RWPE2 (cell line): ENCODE data around the gene KIF1A.

Experiments used
- ATAC-seq: fragments of 200-7000 bp; cut with Tn5 transposase; 3 replicates; pipeline ENCODE4 v1.9.1; 2021; ENCODE audit warnings: low read depth
- DNase-seq: peaks from one replicate; pipeline ENCODE4 v3.0.0-alpha.2; 2020; ENCODE audit warnings: low spot score
- H3K27ac ChIP-seq: fragments of 450-650 bp; 2 replicates; pipeline ENCODE4 v1.5.1; 2017; ENCODE audit warnings: mild to moderate bottlenecking; ENCODE audit not compliant: poor library complexity, severe bottlenecking
- H3K27me3 ChIP-seq: fragments of 250-450 bp; sonication (Bioruptor Pico); 2 replicates; pipeline ENCODE4 v1.5.1; 2021; ENCODE audit warnings: mild to moderate bottlenecking, moderate library complexity; ENCODE audit not compliant: insufficient read depth, poor library complexity, severe bottlenecking
- H3K36me3 ChIP-seq: fragments of 250-450 bp; sonication (Bioruptor Pico); 2 replicates; pipeline ENCODE4 v1.5.1; 2020; ENCODE audit warnings: low read depth, mild to moderate bottlenecking, moderate library complexity
- H3K4me1 ChIP-seq: fragments of 250-450 bp; sonication (Bioruptor Pico); 2 replicates; pipeline ENCODE4 v1.5.1; 2021; ENCODE audit warnings: mild to moderate bottlenecking, moderate library complexity; ENCODE audit not compliant: insufficient read depth, poor library complexity, severe bottlenecking
- H3K4me3 ChIP-seq: fragments of 250-450 bp; sonication (Bioruptor Pico); 2 replicates; pipeline ENCODE4 v1.5.1; 2021; ENCODE audit warnings: mild to moderate bottlenecking, moderate library complexity; ENCODE audit not compliant: severe bottlenecking
- H3K9me3 ChIP-seq: fragments of 250-450 bp; sonication (Bioruptor Pico); 2 replicates; pipeline ENCODE4 v1.5.1; 2021; ENCODE audit warnings: mild to moderate bottlenecking, moderate library complexity; ENCODE audit not compliant: severe bottlenecking
- TF ChIP-seq, protein P1 (sequence below): fragments of 450-650 bp; IDR thresholded peaks from one replicate; pipeline ENCODE4 v1.5.1; 2017; ENCODE audit warnings: mild to moderate bottlenecking, moderate library complexity; ENCODE audit not compliant: poor library complexity, severe bottlenecking

KIF1A gene

GRCh38 chr2:240726876-240727275 lies 93.1 kb downstream of the KIF1A start:
- Histone ChIP-seq H3K27ac (no peak overlapping the region), H3K4me3 (no peak overlapping the region), H3K9me3 (no peaks in the 10 kb centered on the region), H3K27me3 (no peaks in the 10 kb centered on the region), H3K4me1 (no peaks in the 10 kb centered on the region), H3K36me3 (no peaks in the 10 kb centered on the region)
- TF ChIP-seq, protein P1, sequence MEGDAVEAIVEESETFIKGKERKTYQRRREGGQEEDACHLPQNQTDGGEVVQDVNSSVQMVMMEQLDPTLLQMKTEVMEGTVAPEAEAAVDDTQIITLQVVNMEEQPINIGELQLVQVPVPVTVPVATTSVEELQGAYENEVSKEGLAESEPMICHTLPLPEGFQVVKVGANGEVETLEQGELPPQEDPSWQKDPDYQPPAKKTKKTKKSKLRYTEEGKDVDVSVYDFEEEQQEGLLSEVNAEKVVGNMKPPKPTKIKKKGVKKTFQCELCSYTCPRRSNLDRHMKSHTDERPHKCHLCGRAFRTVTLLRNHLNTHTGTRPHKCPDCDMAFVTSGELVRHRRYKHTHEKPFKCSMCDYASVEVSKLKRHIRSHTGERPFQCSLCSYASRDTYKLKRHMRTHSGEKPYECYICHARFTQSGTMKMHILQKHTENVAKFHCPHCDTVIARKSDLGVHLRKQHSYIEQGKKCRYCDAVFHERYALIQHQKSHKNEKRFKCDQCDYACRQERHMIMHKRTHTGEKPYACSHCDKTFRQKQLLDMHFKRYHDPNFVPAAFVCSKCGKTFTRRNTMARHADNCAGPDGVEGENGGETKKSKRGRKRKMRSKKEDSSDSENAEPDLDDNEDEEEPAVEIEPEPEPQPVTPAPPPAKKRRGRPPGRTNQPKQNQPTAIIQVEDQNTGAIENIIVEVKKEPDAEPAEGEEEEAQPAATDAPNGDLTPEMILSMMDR: no peak
- ATAC-seq (no peak), DNase-seq (no peak)

GRCh38 chr2:240725671-240726070 lies 94.3 kb downstream of the KIF1A start:
- ATAC-seq (no peak), DNase-seq (no peak)
- no peaks in the 10 kb centered on the region for H3K4me1 ChIP-seq
- no peaks in the 10 kb centered on the region for H3K36me3 ChIP-seq
- TF ChIP-seq, protein P1: no peak
- no peaks in the 10 kb centered on the region for H3K27me3 ChIP-seq
- H3K9me3 ChIP-seq: no peaks in the 10 kb centered on the region
- no peak overlapping the region for H3K27ac ChIP-seq
- no peak overlapping the region for H3K4me3 ChIP-seq

GRCh38 chr2:240725266-240725665 lies 94.8 kb downstream of the KIF1A start:
- Histone ChIP-seq H3K36me3 (no peaks in the 10 kb centered on the region), H3K9me3 (no peaks in the 10 kb centered on the region), H3K4me3 (no peak overlapping the region), H3K27ac (no peak overlapping the region), H3K27me3 (no peaks in the 10 kb centered on the region), H3K4me1 (no peaks in the 10 kb centered on the region)
- ATAC-seq (no peak), DNase-seq (no peak)
- TF ChIP-seq, protein P1: no peak

DNA sequence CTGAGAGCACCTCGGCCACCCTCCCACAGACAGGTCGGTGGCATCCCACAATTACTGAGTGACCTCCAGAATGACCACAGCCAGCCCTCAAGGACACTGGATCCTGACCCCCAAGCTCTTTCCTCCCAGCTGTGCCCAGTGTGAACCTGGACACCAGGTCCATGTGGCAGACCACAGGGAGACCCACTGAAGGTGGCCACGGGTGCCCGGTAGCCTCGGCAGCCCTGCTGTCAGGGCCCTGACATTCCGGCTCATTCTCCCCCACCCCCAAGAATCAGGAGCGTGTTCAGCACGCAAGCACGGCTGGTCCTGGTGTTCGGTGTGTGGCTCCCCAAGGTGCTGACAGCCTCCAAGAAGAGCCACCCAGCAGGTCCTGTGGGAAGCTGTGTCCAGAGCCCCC lies 95.6 kb downstream of the KIF1A start:
- H3K27ac ChIP-seq: no peak overlapping the region
- no peaks in the 10 kb centered on the region for H3K36me3 ChIP-seq
- TF ChIP-seq, protein P1: no peak
- no peaks in the 10 kb centered on the region for H3K9me3 ChIP-seq
- DNase-seq (no peak), ATAC-seq (no peak)
- H3K4me1 ChIP-seq: no peaks in the 10 kb centered on the region
- H3K4me3 ChIP-seq: no peak overlapping the region
- no peaks in the 10 kb centered on the region for H3K27me3 ChIP-seq

- TF ChIP-seq, protein P1: no peak
- H3K27ac ChIP-seq: no peak overlapping the region
- no peaks in the 10 kb centered on the region for H3K9me3 ChIP-seq
- H3K4me1 ChIP-seq: no peaks in the 10 kb centered on the region
- no peak overlapping the region for H3K4me3 ChIP-seq
- DNase-seq (no peak), ATAC-seq (no peak)
- H3K27me3 ChIP-seq: no peaks in the 10 kb centered on the region
- no peaks in the 10 kb centered on the region for H3K36me3 ChIP-seq
Observed at GRCh38 chr2:240723851-240724250, 96.2 kb downstream of the KIF1A start.
